ENCODE measurements around the gene UNC119.
"Not testable (repeated sequence)": the region's sequence is repeated elsewhere in the genome, so short reads cannot be mapped to it uniquely, and the experiment has no call there.

Gene UNC119

GRCh38 chr17:28578246-28579195, 26.1 kb upstream of the UNC119 start:
- H3K27ac ChIP-seq (ENCODE audit: low read length) = no peak overlapping the region
- no peaks in the 10 kb centered on the region for H3K9me3 ChIP-seq (ENCODE audit: insufficient read depth, low read depth, low read length)
- no peak overlapping the region for H3K4me3 ChIP-seq (ENCODE audit: low read length)
- H3K36me3 ChIP-seq (ENCODE audit: insufficient read depth, low read depth, low read length) = peaks cover 68% of the 10 kb centered on the region
- no peak overlapping the region for H3K9ac ChIP-seq (ENCODE audit: low read depth, low read length)
- H3K27me3 ChIP-seq (ENCODE audit: insufficient read depth, low read length) = peaks cover 8% of the 10 kb centered on the region
- H3K4me1 ChIP-seq (ENCODE audit: insufficient read depth, low read length) = peaks cover 5% of the 10 kb centered on the region; the same call in 1 of the 2 replicates

GRCh38 chr17:28577466-28577824, 25.0 kb upstream of the UNC119 start:
- Histone ChIP-seq H3K4me3 (ENCODE audit: low read length) (no peak overlapping the region), H3K4me1 (ENCODE audit: insufficient read depth, low read length) (peaks cover 5% of the 10 kb centered on the region; the same call in 1 of the 2 replicates), H3K27me3 (ENCODE audit: insufficient read depth, low read length) (peaks cover 16% of the 10 kb centered on the region), H3K27ac (ENCODE audit: low read length) (peak overlapping the region; percentile 59), H3K9ac (ENCODE audit: low read depth, low read length) (peak overlapping the region; percentile 74; the same call in 1 of the 2 replicates), H3K9me3 (ENCODE audit: insufficient read depth, low read depth, low read length) (no peaks in the 10 kb centered on the region), H3K36me3 (ENCODE audit: insufficient read depth, low read depth, low read length) (peaks cover 57% of the 10 kb centered on the region)

DNA sequence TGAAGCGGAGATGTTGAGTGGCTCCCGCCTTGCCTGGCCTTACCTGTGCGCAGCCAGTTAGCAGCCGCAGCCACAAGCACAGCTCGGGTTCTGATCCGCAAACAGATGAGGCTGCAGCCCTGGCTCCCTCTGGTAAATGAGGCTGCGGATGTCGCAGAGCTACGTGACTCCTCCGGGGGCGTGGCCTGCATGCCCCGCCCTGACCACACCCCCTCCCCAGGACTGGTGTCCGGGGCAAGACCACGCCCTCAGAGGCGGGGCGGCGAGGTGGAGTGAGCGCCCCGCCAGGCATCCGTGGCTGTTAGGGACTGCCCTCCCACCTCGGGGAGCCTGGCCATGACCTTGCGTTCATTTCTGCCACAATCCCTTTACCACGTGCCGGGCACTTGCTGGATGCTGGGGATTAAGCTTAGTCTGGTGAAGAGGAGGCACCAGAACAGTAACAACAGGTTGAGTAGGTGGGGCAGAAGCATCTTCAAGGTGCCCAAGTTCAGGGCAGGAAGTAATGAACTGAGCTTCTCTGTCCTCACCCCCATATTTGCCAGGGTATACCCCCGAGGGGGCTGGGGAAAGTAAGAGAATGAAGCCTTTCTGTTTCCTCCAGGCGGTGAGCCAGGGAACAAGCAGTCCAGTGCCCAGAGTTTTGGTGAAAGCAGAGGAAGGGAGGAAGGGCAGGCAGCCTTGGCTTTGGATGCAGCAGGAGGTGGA, 24.5 kb upstream of the UNC119 start, which contains the start of gene ALDOC:
Gene ALDOC (minus strand): TSS at position 138 of the 708 bp plus-strand sequence. CDS start 1,363 bp downstream, outside the sequence.
- Histone ChIP-seq H3K9ac (ENCODE audit: low read depth, low read length) (peak within 1 kb of the TSS; percentile 74; the same call in 1 of the 2 replicates), H3K36me3 (ENCODE audit: insufficient read depth, low read depth, low read length) (peaks cover 52% of the 10 kb centered on the region), H3K4me1 (ENCODE audit: insufficient read depth, low read length) (peaks cover 5% of the 10 kb centered on the region; the same call in 1 of the 2 replicates), H3K4me3 (ENCODE audit: low read length) (peak within 1 kb of the TSS; percentile 66), H3K27me3 (ENCODE audit: insufficient read depth, low read length) (peaks cover 21% of the 10 kb centered on the region), H3K27ac (ENCODE audit: low read length) (peak within 1 kb of the TSS; percentile 59), H3K9me3 (ENCODE audit: insufficient read depth, low read depth, low read length) (no peaks in the 10 kb centered on the region)

DNA sequence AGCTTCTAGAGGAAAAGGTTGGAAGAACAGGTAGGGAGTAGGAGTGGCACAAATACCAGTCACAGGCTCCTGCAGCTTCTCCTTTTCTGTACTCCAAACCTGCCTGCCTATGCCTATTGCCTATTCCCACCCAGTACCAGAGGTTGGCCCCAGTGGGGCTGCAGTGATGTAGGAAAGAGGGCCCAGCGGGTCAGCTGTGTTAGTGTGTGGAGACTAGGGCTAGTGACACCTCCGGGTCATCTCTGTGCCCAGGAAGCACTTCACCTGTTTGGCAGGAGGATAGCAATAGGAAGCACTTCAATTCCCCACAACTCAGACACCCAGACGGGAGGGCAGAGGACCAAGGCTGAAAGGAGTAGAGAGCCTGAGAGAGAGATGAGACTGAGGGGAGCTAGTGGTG, 23.6 kb upstream of the UNC119 start:
- not testable (repeated sequence) for H3K27ac ChIP-seq (ENCODE audit: low read length); H3K9me3 ChIP-seq (ENCODE audit: insufficient read depth, low read depth, low read length); H3K4me1 ChIP-seq (ENCODE audit: insufficient read depth, low read length); H3K9ac ChIP-seq (ENCODE audit: low read depth, low read length)
- H3K27me3 ChIP-seq (ENCODE audit: insufficient read depth, low read length) = peaks cover 23% of the 10 kb centered on the region
- H3K36me3 ChIP-seq (ENCODE audit: insufficient read depth, low read depth, low read length) = peaks cover 48% of the 10 kb centered on the region
- H3K4me3 ChIP-seq (ENCODE audit: low read length) = peak overlapping the region; percentile 50; the same call in 1 of the 2 replicates

DNA sequence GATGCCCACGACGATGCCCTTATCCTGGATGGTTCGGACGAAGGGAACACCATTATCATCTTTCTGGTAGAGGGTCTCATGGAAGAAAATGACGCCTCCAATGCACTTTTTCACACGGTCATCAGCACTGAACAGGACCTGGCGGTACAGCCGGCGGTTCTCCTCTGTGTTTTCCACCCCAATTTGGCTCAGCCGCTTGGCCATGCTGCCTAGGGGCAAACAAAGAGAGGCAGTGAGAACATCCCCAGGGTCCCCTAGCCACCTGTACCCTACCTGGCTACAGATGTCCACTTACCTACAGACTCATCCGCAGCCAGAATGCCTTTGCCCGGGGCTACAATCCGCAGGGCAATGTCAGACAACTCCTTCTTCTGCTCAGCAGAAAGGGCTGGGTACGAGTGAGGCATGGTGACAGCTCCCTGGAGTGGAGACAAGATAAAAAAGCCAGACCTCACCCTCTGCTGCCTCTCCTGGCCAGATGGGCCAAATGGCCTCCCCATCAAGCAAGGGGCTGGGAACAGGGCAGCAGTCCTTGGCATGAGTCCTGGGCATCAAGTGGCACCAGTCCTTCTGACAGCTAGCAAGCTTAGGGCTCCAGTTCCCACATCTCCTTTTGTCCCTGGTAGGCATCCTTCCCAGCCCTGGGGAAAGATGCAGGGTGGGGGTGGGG, 22.8 kb upstream of the UNC119 start:
- H3K27me3 ChIP-seq (ENCODE audit: insufficient read depth, low read length) = peaks cover 23% of the 10 kb centered on the region
- H3K9me3 ChIP-seq (ENCODE audit: insufficient read depth, low read depth, low read length) = no peaks in the 10 kb centered on the region
- no peak overlapping the region for H3K4me3 ChIP-seq (ENCODE audit: low read length)
- H3K27ac ChIP-seq (ENCODE audit: low read length) = no peak overlapping the region
- peaks cover 41% of the 10 kb centered on the region for H3K36me3 ChIP-seq (ENCODE audit: insufficient read depth, low read depth, low read length)
- no peak overlapping the region for H3K9ac ChIP-seq (ENCODE audit: low read depth, low read length)
- peaks cover 7% of the 10 kb centered on the region; the same call in 1 of the 2 replicates for H3K4me1 ChIP-seq (ENCODE audit: insufficient read depth, low read length)

DNA sequence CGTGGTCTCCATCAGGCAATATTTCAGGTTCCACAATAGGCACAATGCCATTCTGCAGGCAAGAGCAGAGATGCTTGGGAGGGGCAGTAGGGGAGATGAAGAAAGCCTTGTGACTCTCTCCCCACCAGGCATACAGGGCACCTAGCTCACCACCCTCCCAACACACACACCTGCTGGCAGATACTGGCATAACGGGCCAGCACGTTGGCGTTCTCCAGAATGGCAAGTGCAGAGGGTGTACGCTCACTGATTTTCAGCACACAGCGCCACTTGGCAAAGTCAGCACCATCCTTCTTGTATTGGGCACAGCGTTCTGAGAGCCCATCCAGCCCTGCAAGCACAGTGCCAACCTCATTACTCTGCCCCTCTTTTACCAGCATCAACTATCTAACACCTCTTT, 22.1 kb upstream of the UNC119 start:
- Histone ChIP-seq H3K4me3 (ENCODE audit: low read length) (no peak overlapping the region), H3K36me3 (ENCODE audit: insufficient read depth, low read depth, low read length) (peaks cover 33% of the 10 kb centered on the region), H3K9ac (ENCODE audit: low read depth, low read length) (no peak overlapping the region), H3K4me1 (ENCODE audit: insufficient read depth, low read length) (peaks cover 7% of the 10 kb centered on the region; the same call in 1 of the 2 replicates), H3K9me3 (ENCODE audit: insufficient read depth, low read depth, low read length) (no peaks in the 10 kb centered on the region), H3K27ac (ENCODE audit: low read length) (no peak overlapping the region), H3K27me3 (ENCODE audit: insufficient read depth, low read length) (peaks cover 23% of the 10 kb centered on the region)

GRCh38 chr17:28573966-28574480, 21.6 kb upstream of the UNC119 start:
- Histone ChIP-seq H3K36me3 (ENCODE audit: insufficient read depth, low read depth, low read length) (peaks cover 28% of the 10 kb centered on the region), H3K27me3 (ENCODE audit: insufficient read depth, low read length) (peaks cover 23% of the 10 kb centered on the region), H3K9me3 (ENCODE audit: insufficient read depth, low read depth, low read length) (no peaks in the 10 kb centered on the region), H3K4me3 (ENCODE audit: low read length) (no peak overlapping the region), H3K4me1 (ENCODE audit: insufficient read depth, low read length) (peaks cover 7% of the 10 kb centered on the region; the same call in 1 of the 2 replicates), H3K27ac (ENCODE audit: low read length) (no peak overlapping the region), H3K9ac (ENCODE audit: low read depth, low read length) (no peak overlapping the region)

DNA sequence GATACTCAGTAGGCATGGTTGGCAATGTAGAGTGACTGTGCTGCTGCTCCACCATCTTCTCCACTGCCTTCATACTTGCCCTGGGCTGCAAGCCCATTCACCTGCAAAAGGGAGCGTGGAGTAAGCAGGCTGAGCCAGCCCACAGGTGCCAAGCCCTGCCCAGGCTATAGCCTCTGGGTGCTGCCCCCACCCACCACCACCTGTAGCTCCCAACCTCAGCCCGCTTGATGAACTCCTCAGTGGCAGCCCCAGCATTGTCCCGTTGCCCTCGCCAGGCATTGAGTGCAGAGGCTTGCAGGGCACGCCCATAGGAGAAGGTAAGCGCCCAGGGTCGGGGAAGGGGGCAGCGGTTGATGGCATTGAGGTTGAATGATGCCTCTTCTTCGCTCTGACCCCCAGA, 21.1 kb upstream of the UNC119 start:
- peaks cover 23% of the 10 kb centered on the region for H3K36me3 ChIP-seq (ENCODE audit: insufficient read depth, low read depth, low read length)

DNA sequence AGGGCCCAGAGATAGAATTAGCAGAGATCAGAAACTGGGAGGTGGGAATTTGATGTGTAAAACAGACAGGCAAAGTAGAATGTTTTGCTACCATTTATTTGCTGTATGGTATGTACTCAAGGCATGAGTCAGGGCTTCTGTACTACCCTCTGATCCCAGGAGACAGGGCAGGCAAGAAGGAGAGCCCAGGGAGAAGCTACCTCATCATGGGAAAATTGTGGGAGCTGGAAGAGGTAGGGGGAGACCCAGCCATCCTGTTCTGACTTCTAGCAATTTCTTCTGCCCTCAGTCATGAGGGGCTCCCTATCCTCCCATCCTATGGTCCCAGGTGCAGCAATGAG, 20.6 kb upstream of the UNC119 start:
- H3K27ac ChIP-seq (ENCODE audit: low read length) = no peak overlapping the region
- H3K9me3 ChIP-seq (ENCODE audit: insufficient read depth, low read depth, low read length) = no peaks in the 10 kb centered on the region
- peaks cover 23% of the 10 kb centered on the region for H3K27me3 ChIP-seq (ENCODE audit: insufficient read depth, low read length)
- no peak overlapping the region for H3K4me3 ChIP-seq (ENCODE audit: low read length)
- H3K9ac ChIP-seq (ENCODE audit: low read depth, low read length) = no peak overlapping the region
- H3K36me3 ChIP-seq (ENCODE audit: insufficient read depth, low read depth, low read length) = peaks cover 18% of the 10 kb centered on the region
- peaks cover 7% of the 10 kb centered on the region; the same call in 1 of the 2 replicates for H3K4me1 ChIP-seq (ENCODE audit: insufficient read depth, low read length)

More for the DNA sequence above, 21.1 kb upstream of the UNC119 start:
- H3K9ac ChIP-seq (ENCODE audit: low read depth, low read length) = no peak overlapping the region
- H3K27me3 ChIP-seq (ENCODE audit: insufficient read depth, low read length) = peaks cover 23% of the 10 kb centered on the region
- H3K27ac ChIP-seq (ENCODE audit: low read length) = no peak overlapping the region
- no peak overlapping the region for H3K4me3 ChIP-seq (ENCODE audit: low read length)
- no peaks in the 10 kb centered on the region for H3K9me3 ChIP-seq (ENCODE audit: insufficient read depth, low read depth, low read length)
- peaks cover 7% of the 10 kb centered on the region; the same call in 1 of the 2 replicates for H3K4me1 ChIP-seq (ENCODE audit: insufficient read depth, low read length)

DNA sequence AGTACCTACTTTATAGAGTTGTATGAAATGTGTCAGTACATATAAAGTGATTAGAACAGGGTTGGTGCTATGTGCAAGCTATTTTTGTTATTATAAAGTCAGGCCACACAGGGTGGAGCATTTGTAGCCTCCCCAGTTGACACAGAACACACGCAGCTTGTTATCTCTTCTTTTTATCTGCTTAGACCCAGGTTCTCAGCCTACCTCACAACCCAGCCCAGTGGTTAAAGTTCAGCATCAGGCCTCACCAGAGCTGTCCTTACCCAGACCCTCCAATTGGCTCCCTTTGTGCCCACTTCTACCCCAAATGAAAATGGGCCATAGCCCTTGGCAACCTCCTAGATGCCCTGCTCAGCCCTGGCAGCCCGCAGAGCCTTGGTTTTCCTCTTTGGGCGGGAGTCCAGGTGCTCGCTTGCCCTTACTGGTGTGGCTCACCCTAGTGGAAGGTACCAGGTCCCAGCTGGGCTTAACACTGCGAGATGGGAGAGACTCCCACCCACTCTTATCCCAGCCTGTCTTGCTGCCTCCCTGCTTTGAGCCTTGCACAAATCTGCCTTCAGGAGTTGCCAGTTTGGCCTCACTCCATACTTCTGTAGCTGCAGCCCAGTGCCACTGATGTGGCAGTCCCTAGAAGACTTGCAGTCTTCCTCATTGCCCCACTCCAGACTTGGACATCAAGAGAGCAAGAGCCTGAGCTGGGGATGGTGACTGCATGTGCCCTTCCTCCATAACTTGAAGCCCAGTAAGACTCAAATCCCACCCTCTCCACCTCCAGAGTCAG, 20.0 kb upstream of the UNC119 start:
- Histone ChIP-seq H3K27ac (ENCODE audit: low read length) (no peak overlapping the region), H3K9ac (ENCODE audit: low read depth, low read length) (no peak overlapping the region), H3K4me3 (ENCODE audit: low read length) (peak overlapping the region; percentile 88; the same call in 1 of the 2 replicates), H3K4me1 (ENCODE audit: insufficient read depth, low read length) (peaks cover 7% of the 10 kb centered on the region; the same call in 1 of the 2 replicates), H3K9me3 (ENCODE audit: insufficient read depth, low read depth, low read length) (no peaks in the 10 kb centered on the region), H3K27me3 (ENCODE audit: insufficient read depth, low read length) (peaks cover 23% of the 10 kb centered on the region), H3K36me3 (ENCODE audit: insufficient read depth, low read depth, low read length) (peaks cover 13% of the 10 kb centered on the region)

Data from iPS-20b (cell line).